Measurements from ENCODE around the gene TMEM161A. TPM values are rescaled to one million over a fixed set of nuclear protein-coding genes. Genes with fewer than 3 reads are reported as not detected.
"Not testable (repeated sequence)": the region's sequence is repeated elsewhere in the genome, so short reads cannot be mapped to it uniquely, and the experiment has no call there.

TMEM161A gene
- total RNA-seq, 1 donor from 2014 or later = 14.5 TPM

GRCh38 chr19:19152668-19153384 is 14.5 kb upstream of the TMEM161A start:
- Histone ChIP-seq H3K27me3 (no peaks in the 10 kb centered on the region), H3K27ac (no peak overlapping the region), H3K36me3 (peaks cover 6 to 21% of the 10 kb centered on the region in 2 donors), H3K4me1 (no peaks in the 10 kb centered on the region), H3K4me3 (no peak overlapping the region), H3K9me3 (no peaks in the 10 kb centered on the region)
- TF ChIP-seq, protein P1, sequence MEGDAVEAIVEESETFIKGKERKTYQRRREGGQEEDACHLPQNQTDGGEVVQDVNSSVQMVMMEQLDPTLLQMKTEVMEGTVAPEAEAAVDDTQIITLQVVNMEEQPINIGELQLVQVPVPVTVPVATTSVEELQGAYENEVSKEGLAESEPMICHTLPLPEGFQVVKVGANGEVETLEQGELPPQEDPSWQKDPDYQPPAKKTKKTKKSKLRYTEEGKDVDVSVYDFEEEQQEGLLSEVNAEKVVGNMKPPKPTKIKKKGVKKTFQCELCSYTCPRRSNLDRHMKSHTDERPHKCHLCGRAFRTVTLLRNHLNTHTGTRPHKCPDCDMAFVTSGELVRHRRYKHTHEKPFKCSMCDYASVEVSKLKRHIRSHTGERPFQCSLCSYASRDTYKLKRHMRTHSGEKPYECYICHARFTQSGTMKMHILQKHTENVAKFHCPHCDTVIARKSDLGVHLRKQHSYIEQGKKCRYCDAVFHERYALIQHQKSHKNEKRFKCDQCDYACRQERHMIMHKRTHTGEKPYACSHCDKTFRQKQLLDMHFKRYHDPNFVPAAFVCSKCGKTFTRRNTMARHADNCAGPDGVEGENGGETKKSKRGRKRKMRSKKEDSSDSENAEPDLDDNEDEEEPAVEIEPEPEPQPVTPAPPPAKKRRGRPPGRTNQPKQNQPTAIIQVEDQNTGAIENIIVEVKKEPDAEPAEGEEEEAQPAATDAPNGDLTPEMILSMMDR (IDR thresholded peaks at IDR 0.05) = no peak
- no peak for DNase-seq (ENCODE audit: low spot score in 2 of 2)
- intact Hi-C loops (cut with DNase I) = no loop called here

DNA sequence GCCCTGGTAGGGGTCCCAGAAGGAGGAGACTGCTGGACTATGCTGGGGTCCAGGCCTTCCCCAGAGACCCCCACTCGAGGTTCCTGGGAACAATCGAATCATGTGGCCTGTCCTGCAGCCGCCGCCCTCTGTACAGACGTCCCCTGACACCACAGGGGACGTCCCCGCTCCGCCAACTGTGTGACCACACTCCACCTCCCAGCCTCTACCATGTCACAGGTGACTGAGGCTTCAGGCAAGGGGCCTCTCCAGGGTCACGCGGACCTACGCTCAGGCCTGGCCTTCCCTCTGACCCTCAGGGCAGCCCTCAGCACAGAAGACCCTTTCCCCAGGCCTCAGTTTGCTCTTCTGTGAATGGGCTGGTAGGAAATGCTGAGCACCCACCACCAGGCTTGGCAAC is 13.1 kb upstream of the TMEM161A start:
- intact Hi-C loops (cut with DNase I) = no loop called here
- H3K9me3 ChIP-seq = no peaks in the 10 kb centered on the region
- no peak for DNase-seq (ENCODE audit: low spot score in 2 of 2)
- no peaks in the 10 kb centered on the region for H3K4me1 ChIP-seq
- no peaks in the 10 kb centered on the region for H3K27me3 ChIP-seq
- H3K36me3 ChIP-seq = peaks cover under 1 to 17% of the 10 kb centered on the region in 2 donors
- TF ChIP-seq, protein P1 (IDR thresholded peaks at IDR 0.05) = no peak
- H3K27ac ChIP-seq = no peak overlapping the region
- no peak overlapping the region for H3K4me3 ChIP-seq

GRCh38 chr19:19149435-19149834 is 11.2 kb upstream of the TMEM161A start:
- peaks cover 0 to 4% of the 10 kb centered on the region in 2 donors for H3K4me1 ChIP-seq
- H3K36me3 ChIP-seq = peaks cover 0 to 14% of the 10 kb centered on the region in 2 donors
- no peaks in the 10 kb centered on the region for H3K9me3 ChIP-seq
- TF ChIP-seq, protein P1 (IDR thresholded peaks at IDR 0.05) = no peak
- H3K27me3 ChIP-seq = no peaks in the 10 kb centered on the region
- H3K27ac ChIP-seq = no peak overlapping the region
- no peak overlapping the region for H3K4me3 ChIP-seq
- no peak for DNase-seq (ENCODE audit: low spot score in 2 of 2)
- intact Hi-C loops (cut with DNase I) = no loop called here

GRCh38 chr19:19148504-19148903 is 10.2 kb upstream of the TMEM161A start:
- H3K27ac ChIP-seq; intact Hi-C loops (cut with DNase I); DNase-seq (ENCODE audit: low spot score in 2 of 2); H3K4me1 ChIP-seq; H3K27me3 ChIP-seq; H3K4me3 ChIP-seq; H3K9me3 ChIP-seq: not testable (repeated sequence)
- H3K36me3 ChIP-seq = peaks cover 0 to 14% of the 10 kb centered on the region in 2 donors

DNA sequence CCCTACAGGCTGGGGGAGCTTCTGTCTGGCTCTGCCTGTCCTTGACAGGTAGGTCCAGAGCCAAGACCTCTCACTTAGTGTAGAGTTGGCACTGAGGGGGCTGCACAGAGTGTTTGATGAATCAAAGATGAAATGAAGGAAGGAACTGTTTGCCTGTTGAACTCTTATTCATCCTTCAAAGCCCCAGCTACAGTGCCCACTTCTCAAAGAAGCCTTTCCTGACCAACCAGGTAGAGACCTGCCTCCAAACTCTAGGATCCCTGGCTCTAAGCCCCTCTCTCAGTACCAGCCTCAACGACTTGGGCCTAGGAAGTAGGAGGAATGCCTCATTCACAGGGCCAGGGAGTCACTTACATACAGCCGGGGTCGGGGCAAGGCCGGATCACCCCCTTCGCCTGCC is 9.1 kb upstream of the TMEM161A start:
- Histone ChIP-seq H3K4me3 (no peak overlapping the region), H3K36me3 (peaks cover 0 to 14% of the 10 kb centered on the region in 2 donors), H3K27ac (no peak overlapping the region), H3K4me1 (peaks cover 0 to 4% of the 10 kb centered on the region in 2 donors), H3K27me3 (no peaks in the 10 kb centered on the region), H3K9me3 (no peaks in the 10 kb centered on the region)
- intact Hi-C loops (cut with DNase I) = loop anchor here (2.0 kb wide), 1 partner anchor 27 kb away; no protein-coding TSS in a partner anchor
- DNase-seq (ENCODE audit: low spot score in 2 of 2) = no peak
- TF ChIP-seq, protein P1 (IDR thresholded peaks at IDR 0.05) = no peak

DNA sequence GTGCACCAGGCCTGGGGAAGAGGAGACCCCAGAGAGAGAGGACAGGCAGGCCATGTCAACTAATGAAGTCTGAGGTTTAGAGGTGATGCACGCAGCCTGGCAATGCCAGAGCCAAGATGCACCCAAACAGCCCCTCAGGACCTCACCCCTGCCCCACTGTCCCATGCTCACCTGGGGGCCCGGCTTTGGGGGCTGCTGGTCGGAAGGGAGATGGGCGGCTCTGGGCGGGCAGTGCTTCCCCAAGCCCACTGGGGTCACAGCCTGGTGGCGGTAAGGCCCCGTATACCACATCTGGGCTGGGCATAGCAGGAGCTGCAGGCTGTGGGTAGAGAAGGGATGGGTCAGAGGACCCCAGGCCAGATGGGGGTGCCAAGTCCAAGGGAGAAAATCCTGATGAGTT is 8.6 kb upstream of the TMEM161A start:
- TF ChIP-seq, protein P1 (IDR thresholded peaks at IDR 0.05) = no peak
- no peak for DNase-seq (ENCODE audit: low spot score in 2 of 2)

More for the DNA sequence above, 8.6 kb upstream of the TMEM161A start:
- Histone ChIP-seq H3K4me1 (peaks cover 0 to 4% of the 10 kb centered on the region in 2 donors), H3K36me3 (peaks cover 0 to 14% of the 10 kb centered on the region in 2 donors), H3K4me3 (no peak overlapping the region), H3K27me3 (no peaks in the 10 kb centered on the region), H3K9me3 (no peaks in the 10 kb centered on the region), H3K27ac (no peak overlapping the region)
- intact Hi-C loops (cut with DNase I) = loop anchor here (1.0 to 2.0 kb wide), 2 partner anchors 28 to 343 kb away; no protein-coding TSS in a partner anchor

All from ascending aorta (tissue), 2 donors.